Activated CD4-positive, alpha-beta T cell treated with anti-CD3 and anti-CD28 coated beads, Interleukin-2, amount 50 U/mL, for 4 hours (primary cell): ENCODE results near the gene FAM229A.
A peak's percentile ranks its signal among the peaks of the same experiment; 100 is the strongest.

Source experiments
- DNase-seq, 2 experiments: peaks; one replicate each; pipeline ENCODE4 v3.0.0-alpha.2; 2020

Gene FAM229A

DNA sequence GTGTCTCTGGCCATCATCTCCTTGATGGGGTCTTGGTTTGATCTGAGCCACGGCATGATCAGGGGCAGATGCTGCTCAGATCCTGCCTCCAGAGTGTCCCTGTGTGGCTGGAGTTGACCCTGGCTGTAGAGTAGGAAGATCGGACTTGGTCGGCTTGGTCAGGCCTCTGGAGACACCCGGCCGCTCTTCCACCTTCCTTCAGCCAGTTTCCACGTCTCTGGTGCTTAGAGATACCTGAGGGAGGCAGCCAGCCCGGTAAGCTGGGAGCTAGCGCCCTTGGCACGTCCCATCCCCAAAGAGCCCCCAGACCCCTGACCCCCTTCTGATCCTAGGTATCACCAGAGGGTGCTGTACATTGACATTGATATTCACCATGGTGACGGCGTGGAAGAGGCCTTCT is 35.1 kb downstream of the FAM229A start:
- no peak for DNase-seq

DNA sequence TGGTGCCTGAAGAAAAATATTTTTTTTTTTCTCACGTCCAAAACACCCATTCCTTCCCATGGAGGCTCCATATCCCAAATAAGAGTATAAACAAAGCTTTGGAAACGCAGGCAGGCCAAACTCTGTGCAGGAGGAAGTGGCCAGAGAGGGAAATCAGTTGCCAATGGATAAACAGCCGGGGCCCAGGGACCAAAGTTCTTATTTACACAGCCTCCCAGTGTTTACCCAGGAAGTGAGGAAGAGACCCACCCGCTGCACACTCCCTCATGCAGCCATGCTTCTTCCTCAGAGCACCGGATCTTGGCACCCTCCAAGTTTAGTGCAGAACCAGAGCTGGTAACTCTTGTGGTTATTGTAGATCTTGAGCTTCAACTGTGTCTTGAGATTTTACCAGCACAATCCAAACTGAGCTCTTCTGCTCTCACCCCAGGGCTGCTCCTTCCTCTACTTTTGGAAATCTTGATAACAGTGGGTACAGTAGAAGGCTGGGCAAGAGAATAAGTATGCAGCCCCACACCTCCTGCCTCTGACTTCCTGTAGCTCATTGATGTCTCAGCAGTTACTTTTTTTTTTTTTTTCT is 40.5 kb downstream of the FAM229A start:
- peak in 1 of 2 experiments; percentile 18 for DNase-seq

DNA sequence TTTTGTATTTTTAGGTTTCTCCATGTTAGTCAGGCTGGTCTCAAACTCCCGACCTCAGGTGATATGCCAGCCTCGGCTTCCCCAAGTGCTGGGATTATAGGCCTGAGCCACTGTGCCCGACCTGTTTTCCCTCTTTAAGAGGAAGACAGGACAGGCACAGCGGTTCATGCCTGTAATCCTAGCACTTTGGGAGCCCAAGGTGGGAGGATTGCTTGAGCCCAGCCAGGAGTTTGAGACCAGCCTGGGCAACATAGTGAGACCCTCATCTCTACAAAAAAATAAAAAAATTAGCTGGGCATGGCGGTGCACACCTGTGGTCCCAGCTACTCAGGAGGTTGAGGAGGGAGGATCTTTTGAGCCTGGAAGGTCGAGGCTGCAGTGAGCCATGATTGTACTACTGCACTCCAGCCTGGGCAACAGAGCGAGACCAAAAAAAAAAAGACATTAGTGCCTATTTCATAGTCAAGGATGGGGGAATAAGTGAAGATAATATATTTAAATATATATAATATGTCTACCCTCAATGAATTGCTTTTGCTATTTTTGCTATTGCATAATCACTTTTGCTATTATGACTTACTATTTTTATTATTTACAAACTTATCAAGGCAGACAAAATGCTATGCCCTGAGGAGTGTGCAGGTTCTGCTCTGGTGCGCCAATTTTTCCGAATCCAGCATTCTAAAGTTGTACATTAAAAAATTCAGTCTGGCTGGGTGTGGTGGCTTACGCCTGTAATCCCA is 44.0 kb downstream of the FAM229A start:
- no peak for DNase-seq

DNA sequence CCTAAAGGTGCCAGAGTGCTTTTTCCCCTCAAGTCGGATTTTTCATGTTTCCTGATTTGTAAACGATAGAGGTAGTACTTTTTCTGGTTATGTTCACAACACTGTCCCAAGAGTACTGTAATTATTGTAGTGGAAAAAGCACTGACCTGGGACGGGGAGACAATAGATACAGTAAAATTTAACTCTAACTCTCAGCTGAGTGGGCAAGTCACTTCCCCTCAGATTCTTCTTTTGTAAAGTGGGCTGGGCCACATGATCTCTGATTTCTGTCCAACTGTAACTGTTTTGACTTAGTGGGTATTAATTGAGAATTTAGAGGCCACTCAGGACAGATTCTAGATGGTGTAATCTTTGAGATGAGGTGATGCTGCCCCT is 45.4 kb downstream of the FAM229A start:
- DNase-seq = no peak

DNA sequence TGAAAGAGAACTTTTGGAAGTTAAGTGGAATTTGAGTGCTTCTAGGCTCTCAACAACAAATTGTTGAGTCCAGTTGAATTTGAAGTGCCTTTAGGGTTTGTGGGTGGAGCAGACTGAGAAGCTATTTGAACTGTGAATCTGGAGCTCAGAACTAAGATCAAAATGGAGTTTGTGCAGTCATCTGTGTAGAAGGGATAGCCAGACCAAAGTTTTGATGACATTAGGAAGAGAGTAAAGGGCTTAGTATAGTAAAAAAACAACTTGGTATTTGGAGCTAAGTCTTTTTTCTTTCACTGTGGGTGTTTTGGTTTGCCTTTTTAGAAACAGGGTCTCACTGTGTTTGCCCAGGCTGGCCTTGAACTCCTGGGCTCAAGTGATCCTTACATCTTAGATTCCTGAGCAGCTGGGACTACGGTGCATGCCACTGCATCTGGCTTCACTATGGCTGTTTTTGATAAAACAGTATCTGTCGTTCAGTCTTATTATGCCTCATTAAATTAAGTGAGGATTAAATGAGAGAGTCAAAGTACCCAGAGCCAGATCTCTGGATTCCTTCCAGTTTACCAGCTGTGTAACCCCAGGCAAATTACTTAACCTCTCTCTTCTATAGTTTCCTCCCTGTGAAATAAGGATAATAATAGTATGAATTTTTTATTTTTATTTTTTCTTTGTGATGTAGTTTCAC is 50.4 kb downstream of the FAM229A start:
- DNase-seq = no peak
